Esophagus muscularis mucosa (tissue), 4 donors: ENCODE results near the gene GATAD1. TPM values are rescaled to one million over a fixed set of nuclear protein-coding genes. Genes with fewer than 3 reads are reported as not detected.
"Not testable (repeated sequence)": the region's sequence is repeated elsewhere in the genome, so short reads cannot be mapped to it uniquely, and the experiment has no call there.

ENCODE experiments used
- DNase-seq: peaks from one replicate; pipeline ENCODE4 v3.0.0-alpha.2; 2017; ENCODE audit errors: extremely low spot score
- H3K27ac ChIP-seq, 4 donors: fragments of 200-600 bp; sonication (generic); replicated peaks in 1 of 4; 1 replicate in 3 of 4; 2 replicates in 1 of 4; pipeline ENCODE4 v1.5.1; 2016 to 2019; ENCODE audit warnings: mild to moderate bottlenecking in 1 of 4
- H3K27me3 ChIP-seq, 4 donors: fragments of 200-600 bp; sonication (generic); one replicate each; pipeline versions ENCODE4 v1.5.1 to v1.6.0; 2016 to 2019
- H3K36me3 ChIP-seq, 4 donors: fragments of 200-600 bp; sonication (generic); one replicate each; pipeline ENCODE4 v1.5.1; 2016 to 2019
- H3K4me1 ChIP-seq, 4 donors: fragments of 200-600 bp; sonication (generic); one replicate each; pipeline ENCODE4 v1.5.1; 2016 to 2019
- H3K4me3 ChIP-seq, 4 donors: fragments of 200-600 bp; sonication (generic); 1 replicate in 2 of 4; 2 replicates in 2 of 4; pipeline ENCODE4 v1.5.1; 2016 to 2019; ENCODE audit warnings: mild to moderate bottlenecking in 4 of 4, moderate library complexity in 1 of 4
- H3K9me3 ChIP-seq, 4 donors: fragments of 200-600 bp; sonication (generic); 1 replicate in 3 of 4; 2 replicates in 1 of 4; pipeline ENCODE4 v1.5.1; 2016 to 2019
- EP300 ChIP-seq: sonication (generic); formaldehyde crosslinking; IDR thresholded peaks from one replicate; pipeline ENCODE4 v1.6.1; 2017; ENCODE audit warnings: antibody characterized with exemption
- POLR2A ChIP-seq: fragments of 450-650 bp; IDR thresholded peaks from one replicate; pipeline ENCODE4 v1.6.1; 2017; ENCODE audit warnings: antibody characterized with exemption, moderate library complexity, mild to moderate bottlenecking, low read depth
- POLR2AphosphoS5 ChIP-seq, 2 donors: sonication (generic); formaldehyde crosslinking; IDR thresholded peaks; one replicate each; pipeline ENCODE4 v1.6.1; 2017; ENCODE audit warnings: antibody characterized with exemption in 2 of 2
- WGBS: methylation state at CpG from one replicate; pipeline ENCODE4 v1.1.5; 2018; 5-methylcytosine and 5-hydroxymethylcytosine counted together
- intact Hi-C: fragments of 100-400 bp; cut with DNase I; formaldehyde crosslinking; loops from one replicate; pipeline ENCODE4 v1.15.1; 2023
- total RNA-seq, 4 donors: library from RNA; depleted of rRNA; stranded (reverse); fragments of >200 nt; gene quantifications; one replicate each; pipeline versions ENCODE4 v1.1.0 to v1.2.1, GENCODE V29; 2016
- TF ChIP-seq, protein P1 (sequence below), 3 experiments: fragments of 200-600 bp in 2 of 3; fragments of 450-650 bp in 1 of 3; sonication (generic) in 2 of 3; IDR thresholded peaks; one replicate each; pipeline ENCODE4 v1.5.1; 2017 to 2019; ENCODE audit warnings: antibody characterized with exemption in 3 of 3, mild to moderate bottlenecking in 2 of 3, moderate library complexity in 1 of 3

The GATAD1 gene
- total RNA-seq, 4 donors from 2014 or later: 28.2 to 38.6 (median 35.7) TPM

DNA sequence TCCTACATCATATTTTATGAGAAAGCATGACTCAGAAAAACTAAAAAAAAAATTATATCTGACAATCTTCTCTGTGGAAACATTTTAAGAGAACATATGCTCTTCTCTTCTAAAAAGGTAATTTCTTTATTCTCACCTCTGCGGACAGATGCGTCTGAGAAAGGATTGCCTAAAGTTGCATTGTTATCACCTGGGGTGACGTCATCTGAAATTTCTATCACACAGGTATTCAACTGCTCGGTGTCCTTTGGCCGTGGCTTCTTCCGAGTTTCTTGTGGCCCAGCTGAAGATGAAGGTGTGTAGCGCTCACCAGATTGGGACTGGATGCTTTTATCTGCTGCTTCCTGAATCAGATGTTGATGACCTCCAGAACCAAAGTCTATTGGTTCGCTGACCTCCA is 14.3 kb upstream of the GATAD1 start:
- H3K9me3 ChIP-seq: no peaks in the 10 kb centered on the region
- no peak overlapping the region for H3K27ac ChIP-seq
- H3K4me3 ChIP-seq: no peak overlapping the region
- H3K27me3 ChIP-seq: peaks cover 0 to 12% (median 0%) of the 10 kb centered on the region in 4 donors
- intact Hi-C loops: no loop called here
- 94% methylated on average over 8 of the region's 8 CpGs for WGBS
- no peak for TF ChIP-seq EP300
- TF ChIP-seq POLR2A: no peak
- no peak for TF ChIP-seq POLR2AphosphoS5 (IDR thresholded peaks at IDR 0.05)
- TF ChIP-seq, protein P1, sequence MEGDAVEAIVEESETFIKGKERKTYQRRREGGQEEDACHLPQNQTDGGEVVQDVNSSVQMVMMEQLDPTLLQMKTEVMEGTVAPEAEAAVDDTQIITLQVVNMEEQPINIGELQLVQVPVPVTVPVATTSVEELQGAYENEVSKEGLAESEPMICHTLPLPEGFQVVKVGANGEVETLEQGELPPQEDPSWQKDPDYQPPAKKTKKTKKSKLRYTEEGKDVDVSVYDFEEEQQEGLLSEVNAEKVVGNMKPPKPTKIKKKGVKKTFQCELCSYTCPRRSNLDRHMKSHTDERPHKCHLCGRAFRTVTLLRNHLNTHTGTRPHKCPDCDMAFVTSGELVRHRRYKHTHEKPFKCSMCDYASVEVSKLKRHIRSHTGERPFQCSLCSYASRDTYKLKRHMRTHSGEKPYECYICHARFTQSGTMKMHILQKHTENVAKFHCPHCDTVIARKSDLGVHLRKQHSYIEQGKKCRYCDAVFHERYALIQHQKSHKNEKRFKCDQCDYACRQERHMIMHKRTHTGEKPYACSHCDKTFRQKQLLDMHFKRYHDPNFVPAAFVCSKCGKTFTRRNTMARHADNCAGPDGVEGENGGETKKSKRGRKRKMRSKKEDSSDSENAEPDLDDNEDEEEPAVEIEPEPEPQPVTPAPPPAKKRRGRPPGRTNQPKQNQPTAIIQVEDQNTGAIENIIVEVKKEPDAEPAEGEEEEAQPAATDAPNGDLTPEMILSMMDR (IDR thresholded peaks at IDR 0.05): no peak
- DNase-seq: no peak
- no peaks in the 10 kb centered on the region for H3K4me1 ChIP-seq
- H3K36me3 ChIP-seq: no peaks in the 10 kb centered on the region

DNA sequence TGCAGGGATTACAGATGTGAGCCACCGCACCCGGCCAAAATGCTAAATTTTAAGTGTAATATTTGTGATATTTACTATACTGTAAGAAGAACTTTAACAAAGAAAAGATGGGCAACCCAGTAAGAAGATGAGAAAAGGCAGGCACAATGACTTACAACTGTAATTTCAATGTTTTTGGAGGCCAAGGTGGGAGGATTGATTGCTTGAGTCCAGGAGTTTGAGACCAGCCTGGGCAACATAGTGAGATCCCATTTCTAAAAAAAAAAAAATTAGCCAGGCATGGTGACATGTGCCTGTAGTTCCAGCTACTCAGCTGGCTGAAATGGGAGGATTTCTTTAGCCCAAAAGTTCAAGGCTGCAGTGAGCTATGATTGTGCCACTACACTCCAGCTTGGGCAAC is 11.7 kb upstream of the GATAD1 start:
- H3K9me3 ChIP-seq: no peaks in the 10 kb centered on the region
- H3K4me1 ChIP-seq: no peaks in the 10 kb centered on the region
- H3K36me3 ChIP-seq: no peaks in the 10 kb centered on the region
- no peak overlapping the region for H3K27ac ChIP-seq
- WGBS: 100% methylated on average over 2 of the region's 2 CpGs
- intact Hi-C loops: no loop called here
- no peak for DNase-seq
- peaks cover 0 to 18% (median 0%) of the 10 kb centered on the region in 4 donors for H3K27me3 ChIP-seq
- H3K4me3 ChIP-seq: no peak overlapping the region
- TF ChIP-seq POLR2A: no peak
- TF ChIP-seq, protein P1 (IDR thresholded peaks at IDR 0.05): no peak
- TF ChIP-seq POLR2AphosphoS5 (IDR thresholded peaks at IDR 0.05): no peak
- TF ChIP-seq EP300: no peak

DNA sequence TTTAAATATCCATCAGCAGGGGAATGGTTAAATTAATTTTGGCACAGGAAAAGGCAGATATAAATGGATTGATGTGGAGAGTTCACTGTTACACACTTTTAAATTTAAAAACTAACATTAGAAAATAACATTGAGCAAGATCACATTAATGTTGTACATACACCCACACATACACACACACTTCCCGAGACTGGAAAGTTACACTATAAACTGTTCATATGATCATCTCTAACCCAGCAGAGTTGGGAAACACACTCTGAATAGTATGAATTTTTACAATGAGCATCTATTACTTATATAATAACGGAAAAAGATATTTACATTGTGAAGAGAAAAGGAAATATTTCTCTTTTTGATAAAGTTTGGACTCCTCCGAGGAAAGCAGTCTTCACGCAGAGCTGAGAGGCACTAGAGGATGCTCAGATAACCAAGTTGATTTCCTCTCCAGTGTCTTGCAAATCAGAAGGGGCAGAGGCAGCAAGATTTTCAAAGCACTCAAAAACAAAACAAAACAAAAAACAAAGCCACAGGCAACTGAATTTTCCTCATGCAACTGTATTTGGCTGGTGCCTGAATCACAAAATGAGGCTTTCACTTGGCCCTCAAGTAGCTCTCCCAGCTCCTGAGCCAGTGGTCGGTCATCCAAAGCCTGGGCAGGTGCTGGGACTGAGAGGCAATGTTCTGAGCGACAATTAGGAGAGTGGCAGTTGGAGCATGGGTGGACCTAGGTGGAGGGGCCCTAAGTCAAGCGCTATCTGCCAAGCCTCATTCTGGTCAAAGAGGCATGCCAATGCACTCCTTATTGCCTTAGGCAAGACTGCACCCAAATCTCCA is 10.5 kb upstream of the GATAD1 start:
- Histone ChIP-seq H3K27me3 (peaks cover 0 to 18% (median 0%) of the 10 kb centered on the region in 4 donors), H3K27ac (no peak overlapping the region), H3K4me1 (no peaks in the 10 kb centered on the region), H3K4me3 (no peak overlapping the region), H3K9me3 (no peaks in the 10 kb centered on the region), H3K36me3 (no peaks in the 10 kb centered on the region)
- TF ChIP-seq POLR2AphosphoS5 (IDR thresholded peaks at IDR 0.05) (no peak), POLR2A (no peak), EP300 (no peak)
- TF ChIP-seq, protein P1 (IDR thresholded peaks at IDR 0.05): no peak
- intact Hi-C loops: no loop called here
- DNase-seq: no peak
- 57% methylated on average over 6 of the region's 7 CpGs for WGBS

DNA sequence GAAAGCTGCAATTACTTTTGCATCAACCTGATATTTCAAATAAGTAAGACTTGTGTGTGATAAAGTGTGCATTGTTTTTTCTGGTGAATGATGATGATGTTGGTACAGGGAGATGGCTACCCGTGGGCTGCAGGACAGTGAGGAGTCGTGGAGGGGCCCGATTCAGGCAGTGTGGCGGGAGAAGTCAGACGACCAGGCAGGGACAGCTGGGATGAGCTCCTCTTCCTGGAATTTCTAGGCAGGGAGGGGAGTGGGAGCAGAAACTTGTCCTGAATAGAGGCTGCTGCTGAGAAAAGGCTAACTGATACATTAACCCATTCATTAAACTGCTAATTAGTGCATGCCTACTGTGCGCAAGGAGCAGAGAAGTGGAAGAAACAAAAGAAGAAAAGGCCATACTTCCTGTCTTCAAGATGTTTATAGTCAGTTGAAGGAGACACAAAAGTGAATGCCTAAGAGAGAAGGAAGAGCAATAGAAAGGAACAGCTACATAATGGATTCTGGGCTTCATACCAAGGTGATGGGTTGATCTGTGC is 9.3 kb upstream of the GATAD1 start:
- intact Hi-C loops: no loop called here
- Histone ChIP-seq H3K27ac (no peak overlapping the region), H3K4me3 (no peak overlapping the region), H3K27me3 (peaks cover 0 to 18% (median 0%) of the 10 kb centered on the region in 4 donors), H3K36me3 (no peaks in the 10 kb centered on the region), H3K9me3 (no peaks in the 10 kb centered on the region), H3K4me1 (no peaks in the 10 kb centered on the region)
- 71% methylated on average over 6 of the region's 6 CpGs for WGBS
- no peak for DNase-seq
- no peak for TF ChIP-seq EP300
- no peak for TF ChIP-seq POLR2AphosphoS5 (IDR thresholded peaks at IDR 0.05)
- TF ChIP-seq POLR2A: no peak
- TF ChIP-seq, protein P1 (IDR thresholded peaks at IDR 0.05): no peak

DNA sequence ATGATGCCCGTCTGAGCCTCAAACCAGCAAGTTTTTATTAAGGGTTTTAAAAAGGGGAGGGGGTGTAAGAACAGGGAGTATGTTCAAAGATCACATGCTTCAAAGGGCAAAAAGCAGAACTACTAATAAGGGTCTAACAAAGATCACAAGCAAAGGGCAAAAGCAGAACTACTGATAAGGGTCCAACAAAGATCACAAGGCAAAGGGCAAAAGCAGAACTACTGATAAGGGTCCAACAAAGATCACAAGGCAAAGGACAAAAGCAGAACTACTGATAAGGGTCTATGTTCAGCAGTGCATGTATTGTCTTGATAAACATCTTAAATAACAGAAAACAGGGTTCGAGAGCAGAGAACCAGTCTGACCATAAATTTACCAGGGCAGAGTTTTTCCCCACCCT is 4.6 kb upstream of the GATAD1 start:
- not testable (repeated sequence) for H3K4me3 ChIP-seq, H3K9me3 ChIP-seq, H3K27me3 ChIP-seq, H3K36me3 ChIP-seq, H3K4me1 ChIP-seq, DNase-seq, H3K27ac ChIP-seq
- intact Hi-C loops: loop anchor here (10.0 kb wide), 1 partner anchor 308 kb away; the partner anchor contains the start of gene CYP51A1
- WGBS: 73% methylated on average over 2 of the region's 2 CpGs
